Gastrocnemius medialis (tissue), 4 donors: ENCODE measurements around the gene SLC1A1.

Experiments used
- POLR2A ChIP-seq, 2 donors: fragments of 450-650 bp; IDR thresholded peaks; one replicate each; pipeline ENCODE4 v1.6.1; 2017; ENCODE audit warnings: antibody characterized with exemption in 2 of 2, mild to moderate bottlenecking in 2 of 2, moderate library complexity in 2 of 2
- TF ChIP-seq, protein P1 (sequence below), 5 experiments: fragments of 450-650 bp in 3 of 5; fragments of 200-600 bp in 2 of 5; sonication (generic) in 2 of 5; IDR thresholded peaks in 4 of 5; conservative IDR thresholded peaks in 1 of 5; 1 replicate in 4 of 5; 2 replicates in 1 of 5; pipeline ENCODE4 v1.5.1; 2016 to 2019; ENCODE audit warnings: antibody characterized with exemption in 5 of 5, mild to moderate bottlenecking in 3 of 5, moderate library complexity in 3 of 5

- TF ChIP-seq, protein P1, sequence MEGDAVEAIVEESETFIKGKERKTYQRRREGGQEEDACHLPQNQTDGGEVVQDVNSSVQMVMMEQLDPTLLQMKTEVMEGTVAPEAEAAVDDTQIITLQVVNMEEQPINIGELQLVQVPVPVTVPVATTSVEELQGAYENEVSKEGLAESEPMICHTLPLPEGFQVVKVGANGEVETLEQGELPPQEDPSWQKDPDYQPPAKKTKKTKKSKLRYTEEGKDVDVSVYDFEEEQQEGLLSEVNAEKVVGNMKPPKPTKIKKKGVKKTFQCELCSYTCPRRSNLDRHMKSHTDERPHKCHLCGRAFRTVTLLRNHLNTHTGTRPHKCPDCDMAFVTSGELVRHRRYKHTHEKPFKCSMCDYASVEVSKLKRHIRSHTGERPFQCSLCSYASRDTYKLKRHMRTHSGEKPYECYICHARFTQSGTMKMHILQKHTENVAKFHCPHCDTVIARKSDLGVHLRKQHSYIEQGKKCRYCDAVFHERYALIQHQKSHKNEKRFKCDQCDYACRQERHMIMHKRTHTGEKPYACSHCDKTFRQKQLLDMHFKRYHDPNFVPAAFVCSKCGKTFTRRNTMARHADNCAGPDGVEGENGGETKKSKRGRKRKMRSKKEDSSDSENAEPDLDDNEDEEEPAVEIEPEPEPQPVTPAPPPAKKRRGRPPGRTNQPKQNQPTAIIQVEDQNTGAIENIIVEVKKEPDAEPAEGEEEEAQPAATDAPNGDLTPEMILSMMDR (IDR thresholded peaks at IDR 0.05 in 4 of 5, conservative IDR thresholded peaks at IDR 0.05 in 1 of 5) = no peak
- no peak for TF ChIP-seq POLR2A (IDR thresholded peaks at IDR 0.05)
Measured at GRCh38 chr9:4442806-4443205, 47.5 kb upstream of the SLC1A1 start.
